ENCODE measurements around the gene RPA1.

RPA1 gene

GRCh38 chr17:1941272-1942065 lies 111.7 kb downstream of the RPA1 start:
- no peak for DNase-seq (ENCODE audit: low read depth in 1 of 2, low spot score in 1 of 2)

- no peak for DNase-seq (ENCODE audit: low read depth in 1 of 2, low spot score in 1 of 2)
Observed at GRCh38 chr17:1942066-1942365, 112.2 kb downstream of the RPA1 start.

DNA sequence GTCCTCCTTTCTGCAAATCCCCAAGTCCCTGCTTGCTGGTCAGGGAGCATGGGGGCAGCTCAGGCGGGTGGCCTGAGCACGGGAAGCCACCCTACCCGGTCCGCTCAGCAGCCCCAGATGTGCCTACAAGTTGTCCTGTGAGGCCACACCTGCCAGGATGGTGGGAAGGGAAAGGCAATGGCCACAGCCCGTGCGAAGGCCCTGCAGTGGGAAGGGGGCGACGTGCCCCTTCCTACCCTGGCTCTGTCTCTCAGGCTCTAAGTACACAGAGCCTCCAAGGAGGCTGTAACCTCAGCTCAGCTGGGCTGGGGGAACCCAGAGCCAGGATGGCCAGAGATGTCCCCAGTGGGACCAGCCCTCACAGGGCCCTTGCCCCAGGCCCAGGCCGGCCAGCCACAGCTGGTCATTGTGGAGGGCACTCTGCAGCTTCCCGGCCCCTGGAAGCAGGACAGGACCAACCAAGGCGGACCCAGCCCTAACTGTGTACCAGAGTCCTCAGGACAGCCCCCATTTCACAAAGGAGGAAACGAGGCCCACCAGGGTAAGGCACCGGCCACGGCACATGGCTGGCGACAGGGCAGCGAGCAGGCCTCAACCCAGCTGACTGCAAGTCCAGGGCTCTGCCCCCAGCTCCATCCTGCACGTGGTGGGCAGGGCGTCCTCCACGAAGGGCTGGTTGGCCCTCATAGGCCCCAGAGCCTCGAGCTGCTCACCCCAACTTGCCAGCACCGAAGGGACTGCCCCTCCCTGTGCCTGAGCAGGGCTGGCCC lies 113.0 kb downstream of the RPA1 start:
- no peak for DNase-seq (ENCODE audit: low read depth in 1 of 2, low spot score in 1 of 2)

GRCh38 chr17:1943436-1943831 lies 113.6 kb downstream of the RPA1 start:
- DNase-seq (ENCODE audit: low read depth in 1 of 2, low spot score in 1 of 2): no peak

DNA sequence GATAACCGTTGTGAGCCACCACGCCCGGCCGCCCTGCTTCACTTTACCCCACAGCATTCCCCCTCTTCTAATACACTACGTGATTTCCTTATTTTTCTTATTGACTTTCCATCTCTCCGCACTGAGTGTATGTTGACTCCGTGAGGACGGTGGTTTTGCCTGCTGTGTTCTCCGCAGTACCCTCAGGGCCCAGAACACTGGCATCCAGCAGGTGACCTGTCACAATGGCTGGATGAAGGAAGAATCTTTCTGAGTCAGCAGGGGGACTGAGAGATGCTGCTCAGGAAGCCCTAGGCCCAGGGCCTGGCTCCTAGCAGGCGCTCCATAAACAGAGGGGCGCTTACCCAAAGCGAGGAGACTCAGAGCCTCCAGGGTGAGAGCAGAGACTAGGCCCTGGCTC lies 115.8 kb downstream of the RPA1 start:
- no peak for DNase-seq (ENCODE audit: low read depth in 1 of 2, low spot score in 1 of 2)

DNA sequence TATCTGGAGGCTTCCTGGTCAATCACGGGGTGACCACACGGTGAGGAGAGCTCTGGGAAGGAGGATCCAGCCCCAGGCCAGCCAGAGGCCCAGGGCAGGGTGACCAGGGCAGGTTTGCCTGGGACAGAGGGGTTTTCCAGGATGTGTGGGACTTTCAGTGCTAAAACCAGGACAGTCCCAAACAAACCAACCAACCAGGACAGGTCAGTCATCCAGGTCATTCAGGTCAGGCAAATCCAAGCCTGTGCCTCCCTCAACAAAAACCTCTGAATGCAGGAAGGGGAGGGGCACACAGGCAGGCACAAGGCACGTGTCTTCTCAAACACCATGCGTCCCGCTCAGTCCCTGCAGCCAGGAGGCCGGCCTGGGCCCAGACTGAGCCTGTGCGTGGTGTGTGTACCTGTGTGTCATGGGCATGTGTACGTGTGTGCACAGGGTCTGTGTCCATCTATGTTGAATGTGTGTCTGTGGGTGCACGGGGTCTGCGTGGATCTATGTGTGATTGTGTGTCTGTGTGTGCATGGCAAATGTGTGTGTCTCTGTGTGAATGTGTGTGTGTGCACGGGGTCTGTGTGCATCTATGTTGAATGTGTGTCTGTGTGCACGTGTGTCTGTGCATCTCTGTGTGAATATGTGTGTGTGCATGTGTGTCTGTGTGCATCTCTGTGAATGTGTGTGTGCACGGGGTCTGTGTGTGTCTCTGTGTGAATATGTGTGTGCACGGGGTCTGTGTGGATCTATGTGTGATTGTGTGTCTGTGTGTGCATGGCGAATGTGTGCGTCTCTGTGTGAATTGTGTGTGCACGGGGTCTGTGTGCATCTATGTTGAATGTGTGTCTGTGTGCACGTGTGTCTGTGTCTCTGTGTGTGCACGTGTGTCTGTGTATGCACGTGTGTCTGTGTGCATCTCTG lies 116.5 kb downstream of the RPA1 start:
- no peak for DNase-seq (ENCODE audit: low read depth in 1 of 2, low spot score in 1 of 2)

DNA sequence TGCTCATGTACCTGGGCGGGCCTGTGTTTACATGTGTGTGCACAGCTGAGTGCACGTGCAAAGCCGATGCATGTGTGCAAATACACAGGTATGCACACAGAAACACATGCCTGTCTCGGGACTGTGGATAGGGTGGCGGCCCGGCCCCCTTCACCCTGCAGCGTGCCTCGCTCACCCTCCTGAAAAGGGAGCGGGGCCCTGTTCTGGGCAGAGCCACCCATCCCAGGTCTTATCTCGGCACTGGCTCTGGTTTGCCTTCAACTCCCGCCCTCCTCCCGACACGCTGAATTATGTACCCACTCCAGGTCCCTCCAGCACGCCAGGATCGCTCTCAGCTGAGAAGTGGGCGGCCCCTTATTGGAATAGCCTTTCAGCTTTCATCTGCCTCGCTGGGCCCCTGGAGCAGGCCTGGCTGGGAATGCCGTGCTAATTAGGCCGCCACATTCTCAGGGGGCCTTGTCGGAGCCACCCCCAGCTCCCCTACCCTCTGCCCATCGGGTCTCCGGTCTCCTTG lies 117.5 kb downstream of the RPA1 start:
- no peak for DNase-seq (ENCODE audit: low read depth in 1 of 2, low spot score in 1 of 2)

DNA sequence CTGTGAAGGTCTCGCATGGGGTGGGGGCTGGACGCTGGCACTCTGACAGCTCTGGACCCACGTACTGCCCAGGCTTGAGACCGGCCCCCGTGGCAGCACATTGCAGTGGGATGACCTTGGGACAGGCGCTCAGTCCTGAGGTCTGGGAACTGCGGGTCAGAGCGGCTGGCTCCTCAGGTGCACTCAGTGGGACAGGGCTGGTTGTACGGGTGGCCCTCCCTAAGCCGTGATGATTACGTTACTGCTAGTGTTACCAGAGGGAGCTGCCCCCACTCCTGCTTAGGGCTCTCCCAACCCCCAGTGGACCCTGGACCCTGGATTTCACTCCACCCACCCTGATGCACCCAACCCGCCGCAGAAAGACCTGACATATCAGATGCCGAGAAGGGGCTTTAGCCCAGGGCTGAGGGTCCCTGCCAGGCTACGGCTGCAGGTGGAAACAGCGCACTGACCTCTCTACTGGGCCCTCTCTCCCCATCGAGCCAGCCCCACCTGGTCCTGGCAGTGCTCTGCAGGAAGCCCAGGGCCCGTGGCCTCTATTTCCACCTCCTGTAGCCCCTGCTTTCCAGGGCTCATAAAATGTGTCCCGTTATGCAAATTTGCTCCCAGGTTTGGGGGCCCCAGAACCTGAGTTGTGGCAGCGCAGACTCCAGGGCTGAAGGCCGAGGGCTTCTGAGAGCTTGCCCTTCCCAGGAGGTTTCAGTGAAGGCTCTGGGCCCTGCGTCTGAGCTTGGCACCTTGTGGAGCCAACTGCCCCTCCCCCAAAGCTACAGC lies 118.1 kb downstream of the RPA1 start:
- no peak for DNase-seq (ENCODE audit: low read depth in 1 of 2, low spot score in 1 of 2)

DNA sequence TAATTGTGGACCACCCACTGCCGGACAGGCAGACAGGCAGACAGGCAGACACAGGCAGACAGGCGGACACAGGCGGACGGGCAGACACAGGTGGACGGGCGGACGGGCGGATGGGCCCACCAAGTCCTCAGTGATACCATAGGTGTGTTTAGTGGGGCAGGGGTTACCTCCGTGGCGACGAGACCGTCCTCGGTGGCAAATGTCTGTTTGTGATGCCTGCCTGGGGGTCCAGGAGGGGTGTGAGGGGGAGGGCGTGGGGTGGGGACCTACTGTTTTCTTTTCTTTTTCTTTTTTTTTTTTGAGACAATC lies 118.7 kb downstream of the RPA1 start:
- DNase-seq (ENCODE audit: low read depth in 1 of 2, low spot score in 1 of 2): no peak

Measured in stimulated activated CD4-positive, alpha-beta T cell treated with anti-CD3 and anti-CD28 coated beads, Interleukin-15, amount 100 ng/mL, for 1 hour (primary cell).